H9 (cell line): ENCODE results near the gene GDPD2. TPM values are rescaled to one million over a fixed set of nuclear protein-coding genes. Genes with fewer than 3 reads are reported as not detected.

Source experiments
- DNase-seq: peaks from one replicate; pipeline ENCODE4 v3.0.0-alpha.2; 2017
- H2AFZ ChIP-seq: one replicate; pipeline ENCODE4 v1.6.1; 2013; ENCODE audit warnings: mild to moderate bottlenecking, low read length, control low read depth, moderate library complexity
- H2AK5ac ChIP-seq: 2 replicates; pipeline ENCODE4 v1.6.1; 2013; ENCODE audit warnings: low read length, control low read depth, mixed read lengths; ENCODE audit not compliant: insufficient read length
- H2BK120ac ChIP-seq: one replicate; pipeline ENCODE4 v1.6.1; 2013; ENCODE audit warnings: low read depth, mild to moderate bottlenecking, low read length, control low read depth, inconsistent platforms; ENCODE audit not compliant: poor library complexity, severe bottlenecking
- H2BK12ac ChIP-seq: 2 replicates; pipeline ENCODE4 v1.6.1; 2013; ENCODE audit warnings: low read length, control low read depth, mixed read lengths, low read depth; ENCODE audit not compliant: insufficient read length
- H2BK15ac ChIP-seq: 2 replicates; pipeline ENCODE4 v1.6.1; 2013; ENCODE audit warnings: low read depth, low read length, control low read depth
- H2BK20ac ChIP-seq: one replicate; pipeline ENCODE4 v1.6.1; 2013; ENCODE audit warnings: low read depth, mild to moderate bottlenecking, low read length, control low read depth, inconsistent platforms; ENCODE audit not compliant: poor library complexity, severe bottlenecking
- H2BK5ac ChIP-seq: 2 replicates; pipeline ENCODE4 v1.6.1; 2013; ENCODE audit warnings: low read length, control low read depth, mixed read lengths; ENCODE audit not compliant: insufficient read length
- H3K14ac ChIP-seq: 2 replicates; pipeline ENCODE4 v1.6.1; 2013; ENCODE audit warnings: low read length, control low read depth; ENCODE audit not compliant: insufficient read depth
- H3K18ac ChIP-seq: 2 replicates; pipeline ENCODE4 v1.6.1; 2013; ENCODE audit warnings: low read depth, mild to moderate bottlenecking, mixed read lengths, low read length, control low read depth; ENCODE audit not compliant: insufficient read length
- H3K23ac ChIP-seq: 2 replicates; pipeline ENCODE4 v1.6.1; 2013; ENCODE audit warnings: low read length, control low read depth, mixed read lengths, low read depth; ENCODE audit not compliant: insufficient read length
- H3K23me2 ChIP-seq: 2 replicates; pipeline ENCODE4 v1.6.1; 2013; ENCODE audit warnings: low read depth, mild to moderate bottlenecking, mixed read lengths, low read length, control low read depth; ENCODE audit not compliant: insufficient read length, poor library complexity, severe bottlenecking
- H3K27ac ChIP-seq: 2 replicates; pipeline ENCODE4 v1.5.1; 2013; ENCODE audit warnings: low read length, control low read depth, mixed read lengths, low read depth; ENCODE audit not compliant: insufficient read length
- H3K27me3 ChIP-seq: 2 replicates; pipeline ENCODE4 v1.6.1; 2013; ENCODE audit warnings: low read length, control low read depth, inconsistent platforms; ENCODE audit not compliant: insufficient read depth
- H3K4ac ChIP-seq: 2 replicates; pipeline ENCODE4 v1.6.1; 2013; ENCODE audit warnings: low read depth, mild to moderate bottlenecking, control low read depth, inconsistent platforms, low read length, moderate library complexity
- H3K4me1 ChIP-seq: 2 replicates; pipeline ENCODE4 v1.6.1; 2013; ENCODE audit warnings: low read length, control low read depth, inconsistent platforms; ENCODE audit not compliant: insufficient read depth
- H3K4me2 ChIP-seq: 2 replicates; pipeline ENCODE4 v1.6.1; 2013; ENCODE audit warnings: low read length, control low read depth, mixed read lengths; ENCODE audit not compliant: insufficient read length, insufficient read depth
- H3K56ac ChIP-seq: 2 replicates; pipeline ENCODE4 v1.6.1; 2013; ENCODE audit warnings: low read depth, mild to moderate bottlenecking, mixed read lengths, low read length, control low read depth; ENCODE audit not compliant: insufficient read length
- H3K79me1 ChIP-seq: 2 replicates; pipeline ENCODE4 v1.6.1; 2013; ENCODE audit warnings: low read depth, mild to moderate bottlenecking, moderate library complexity, low read length, control low read depth, inconsistent platforms; ENCODE audit not compliant: insufficient read depth, poor library complexity, severe bottlenecking
- H3K79me2 ChIP-seq: 2 replicates; pipeline ENCODE4 v1.6.1; 2013; ENCODE audit warnings: low read length, control low read depth, inconsistent platforms; ENCODE audit not compliant: insufficient read depth
- H3K9ac ChIP-seq: 2 replicates; pipeline ENCODE4 v1.6.1; 2013; ENCODE audit warnings: low read length, control low read depth, mixed read lengths; ENCODE audit not compliant: insufficient read length; ENCODE audit errors: extremely low read depth
- H3K9me3 ChIP-seq: one replicate; pipeline ENCODE4 v1.6.1; 2013; ENCODE audit warnings: low read depth, low read length, inconsistent platforms; ENCODE audit not compliant: control insufficient read depth
- H3T11ph ChIP-seq: one replicate; pipeline ENCODE4 v1.6.1; 2013; ENCODE audit warnings: mild to moderate bottlenecking, low read length, control low read depth, inconsistent platforms
- H4K20me1 ChIP-seq: one replicate; pipeline ENCODE4 v1.6.1; 2013; ENCODE audit not compliant: control insufficient read depth, insufficient read length, insufficient read depth
- H4K5ac ChIP-seq: 2 replicates; pipeline ENCODE4 v1.6.1; 2013; ENCODE audit warnings: low read depth, mild to moderate bottlenecking, mixed read lengths, low read length, control low read depth; ENCODE audit not compliant: insufficient read length
- H4K8ac ChIP-seq: replicated peaks from 2 replicates; pipeline ENCODE4 v1.6.1; 2013; ENCODE audit warnings: low read length, control low read depth, mixed read lengths, low read depth; ENCODE audit not compliant: insufficient read length
- H4K91ac ChIP-seq: 2 replicates; pipeline ENCODE4 v1.6.1; 2013; ENCODE audit warnings: low read depth, mild to moderate bottlenecking, moderate library complexity, mixed read lengths, low read length, control low read depth; ENCODE audit not compliant: insufficient read length
- H3K27ac Mint-ChIP-seq, 3 experiments: 2 replicates in 2 of 3; 3 replicates in 1 of 3; pipeline ENCODE4 v1.8.0; 2020 to 2021; ENCODE audit warnings: mixed read lengths in 3 of 3, mild to moderate bottlenecking in 1 of 3, moderate library complexity in 1 of 3
- H3K27me3 Mint-ChIP-seq: 2 replicates; pipeline ENCODE4 v1.8.0; 2021; ENCODE audit warnings: low read depth, mild to moderate bottlenecking, moderate library complexity, mixed read lengths
- H3K36me3 Mint-ChIP-seq, 3 experiments: 2 replicates in 2 of 3; 3 replicates in 1 of 3; pipeline ENCODE4 v1.8.0; 2020 to 2021; ENCODE audit warnings: low read depth in 3 of 3, mixed read lengths in 3 of 3; ENCODE audit not compliant: insufficient read depth in 1 of 3
- H3K4me1 Mint-ChIP-seq, 2 experiments: 2 replicates each; pipeline ENCODE4 v1.8.0; 2020; ENCODE audit warnings: mixed read lengths in 2 of 2
- H3K4me3 Mint-ChIP-seq, 2 experiments: 2 replicates in 1 of 2; 3 replicates in 1 of 2; pipeline ENCODE4 v1.8.0; 2020 to 2021; ENCODE audit warnings: mild to moderate bottlenecking in 2 of 2, mixed read lengths in 2 of 2, moderate library complexity in 1 of 2
- H3K9me3 Mint-ChIP-seq, 2 experiments: 2 replicates in 1 of 2; 3 replicates in 1 of 2; pipeline ENCODE4 v1.8.0; 2020; ENCODE audit warnings: mild to moderate bottlenecking in 2 of 2, mixed read lengths in 2 of 2, moderate library complexity in 1 of 2
- WGBS: extraction: QIAGEN DNeasy Blood & Tissue Kit; methylation state at CpG from one replicate; pipeline ENCODE4 v1.1.7; 2013; ENCODE audit warnings: missing lambda C conversion rate, low lambda C conversion rate, mixed read lengths; ENCODE audit not compliant: insufficient read length; ENCODE audit errors: extremely low coverage; 5-methylcytosine and 5-hydroxymethylcytosine counted together
- total RNA-seq: library from RNA; stranded (reverse); gene quantifications from 2 replicates; pipeline ENCODE4 v1.2.1, GENCODE V29; 2021
- TF ChIP-seq, protein P1 (sequence below): fragments of 200-600 bp; sonication (generic); conservative IDR thresholded peaks from 3 replicates; pipeline ENCODE4 v1.8.0; 2021; ENCODE audit warnings: antibody characterized with exemption, mild to moderate bottlenecking

The GDPD2 gene
- total RNA-seq, 1 experiment from 2014 or later, result 13.9 TPM

DNA sequence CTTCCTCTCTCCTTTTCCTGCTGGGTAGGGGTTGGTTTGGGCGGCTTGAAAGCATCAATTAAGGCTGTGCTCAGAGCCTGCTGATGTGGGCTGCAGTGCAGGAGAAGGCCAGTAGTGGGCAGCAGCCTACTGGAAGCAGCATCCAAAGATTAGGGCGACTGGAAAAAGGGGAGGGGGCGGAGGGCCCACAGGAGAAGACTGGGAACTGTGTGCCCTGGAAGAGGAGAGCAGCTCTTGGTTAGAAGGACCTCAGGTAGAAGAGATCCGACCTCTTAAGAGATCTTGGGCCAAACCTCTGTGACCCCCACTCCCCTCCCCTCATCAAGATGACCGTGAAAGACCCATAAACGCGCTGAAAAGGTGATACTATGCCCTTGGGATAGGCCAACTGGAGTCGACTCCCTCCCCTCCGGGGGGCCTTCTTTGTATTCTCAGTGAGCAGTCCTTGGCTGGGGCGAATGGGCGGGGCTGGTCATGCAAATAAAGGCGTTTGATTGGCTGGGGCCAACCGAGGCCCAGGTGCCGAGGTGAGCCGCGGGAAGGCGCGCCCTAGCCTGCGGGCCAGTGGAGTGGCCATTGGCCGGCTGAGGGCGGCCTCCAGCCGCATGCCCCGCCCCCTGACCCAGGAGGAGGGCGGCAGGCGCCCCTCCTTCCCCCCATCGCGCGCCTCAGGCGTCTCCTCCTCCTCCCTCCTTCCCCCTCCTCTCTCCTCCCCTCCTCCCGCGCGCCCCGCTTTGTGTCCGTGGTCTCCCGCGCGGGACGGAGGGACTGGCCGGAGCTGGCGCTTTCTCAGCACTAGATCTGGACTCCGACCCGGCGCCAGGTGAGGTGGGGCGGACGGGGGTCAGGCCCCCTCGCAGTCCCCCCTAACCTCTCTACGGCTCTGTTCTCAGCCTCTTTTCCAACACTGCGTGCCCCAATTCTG is 31.6 kb downstream of the GDPD2 start:
- no peak overlapping the region for H2BK12ac ChIP-seq
- peaks cover 21% of the 10 kb centered on the region for H3K9me3 ChIP-seq
- H3K4ac ChIP-seq, result no peak overlapping the region; the same call in 1 of the 2 replicates
- H2AFZ ChIP-seq, result no peak overlapping the region
- no peaks in the 10 kb centered on the region for H3K4me1 ChIP-seq
- peak; percentile 95 for DNase-seq
- no peak overlapping the region for H2BK120ac ChIP-seq
- peak overlapping the region; percentile 10 for H3K18ac ChIP-seq
- H3K23me2 ChIP-seq, result peaks cover 4% of the 10 kb centered on the region
- peak overlapping the region; percentile 89 to 95 for H3K4me3 Mint-ChIP-seq
- peak overlapping the region; percentile 89 to 99 (median 96); a peak in 6 of 7 replicates for H3K27ac Mint-ChIP-seq
- no peak overlapping the region for H2BK20ac ChIP-seq
- H3K56ac ChIP-seq, result no peak overlapping the region
- H3K4me2 ChIP-seq, result peak overlapping the region; percentile 76
- TF ChIP-seq, protein P1, sequence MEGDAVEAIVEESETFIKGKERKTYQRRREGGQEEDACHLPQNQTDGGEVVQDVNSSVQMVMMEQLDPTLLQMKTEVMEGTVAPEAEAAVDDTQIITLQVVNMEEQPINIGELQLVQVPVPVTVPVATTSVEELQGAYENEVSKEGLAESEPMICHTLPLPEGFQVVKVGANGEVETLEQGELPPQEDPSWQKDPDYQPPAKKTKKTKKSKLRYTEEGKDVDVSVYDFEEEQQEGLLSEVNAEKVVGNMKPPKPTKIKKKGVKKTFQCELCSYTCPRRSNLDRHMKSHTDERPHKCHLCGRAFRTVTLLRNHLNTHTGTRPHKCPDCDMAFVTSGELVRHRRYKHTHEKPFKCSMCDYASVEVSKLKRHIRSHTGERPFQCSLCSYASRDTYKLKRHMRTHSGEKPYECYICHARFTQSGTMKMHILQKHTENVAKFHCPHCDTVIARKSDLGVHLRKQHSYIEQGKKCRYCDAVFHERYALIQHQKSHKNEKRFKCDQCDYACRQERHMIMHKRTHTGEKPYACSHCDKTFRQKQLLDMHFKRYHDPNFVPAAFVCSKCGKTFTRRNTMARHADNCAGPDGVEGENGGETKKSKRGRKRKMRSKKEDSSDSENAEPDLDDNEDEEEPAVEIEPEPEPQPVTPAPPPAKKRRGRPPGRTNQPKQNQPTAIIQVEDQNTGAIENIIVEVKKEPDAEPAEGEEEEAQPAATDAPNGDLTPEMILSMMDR, result peak; percentile 80
- no peak overlapping the region for H4K5ac ChIP-seq
- peak overlapping the region; percentile 77 for H3K9ac ChIP-seq
- WGBS, result no CpG with 5 or more reads among the region's 48 CpGs
- H3K14ac ChIP-seq, result peak overlapping the region; percentile 33
- no peak overlapping the region for H3K23ac ChIP-seq
- H4K91ac ChIP-seq, result peak overlapping the region; percentile 72
- peaks cover 70 to 71% of the 10 kb centered on the region in 2 experiments for H3K9me3 Mint-ChIP-seq
- no peaks in the 10 kb centered on the region for H3K79me1 ChIP-seq
- no peak overlapping the region for H2BK5ac ChIP-seq
- H3T11ph ChIP-seq, result no peak overlapping the region
- H3K27me3 Mint-ChIP-seq, result no peaks in the 10 kb centered on the region; the same call in 1 of the 2 replicates
- no peak overlapping the region for H2BK15ac ChIP-seq
- H2AK5ac ChIP-seq, result no peak overlapping the region
- no peak overlapping the region for H4K8ac ChIP-seq
- H3K27ac ChIP-seq, result no peak overlapping the region
- H3K27me3 ChIP-seq, result no peaks in the 10 kb centered on the region
- H3K36me3 Mint-ChIP-seq, result peaks cover 13 to 33% (median 28%) of the 10 kb centered on the region in 3 experiments
- H3K4me1 Mint-ChIP-seq, result peaks cover 32 to 34% of the 10 kb centered on the region in 2 experiments
- no peaks in the 10 kb centered on the region for H4K20me1 ChIP-seq
- H3K79me2 ChIP-seq, result peaks cover 19% of the 10 kb centered on the region
